ENCODE measurements around the gene ITPK1. TPM values are rescaled to one million over a fixed set of nuclear protein-coding genes. Genes with fewer than 3 reads are reported as not detected.

ITPK1 gene
- total RNA-seq, 4 donors from 2014 or later, result 64.8 to 235 (median 128) TPM

DNA sequence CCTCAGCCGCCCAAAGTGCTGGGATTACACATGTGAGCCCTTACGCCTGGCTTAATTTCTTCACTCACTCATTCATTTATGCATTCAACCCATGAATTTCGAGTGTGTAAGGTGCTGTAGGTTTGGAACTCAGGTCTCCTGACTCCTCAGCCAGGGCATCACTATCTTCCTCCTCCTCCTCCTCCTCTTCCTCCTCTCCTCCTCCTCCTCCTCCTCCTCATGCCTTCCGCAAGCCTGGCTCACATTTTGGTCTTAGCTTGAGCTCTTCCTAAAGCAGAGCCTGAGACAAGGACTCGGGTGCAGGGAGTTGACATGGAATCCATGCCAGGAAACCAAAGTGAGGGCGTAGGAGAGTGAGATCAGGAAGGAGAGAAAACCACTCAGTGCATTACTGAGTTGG lies 213.5 kb downstream of the ITPK1 start:
- TF ChIP-seq POLR2A (IDR thresholded peaks at IDR 0.05) (no peak), CTCF (IDR thresholded peaks at IDR 0.05) (no peak), EP300 (IDR thresholded peaks at IDR 0.05; ENCODE audit: low read depth) (no peak), POLR2AphosphoS5 (IDR thresholded peaks at IDR 0.05) (no peak)
- Histone ChIP-seq H3K36me3 (no peaks in the 10 kb centered on the region), H3K9me3 (no peaks in the 10 kb centered on the region), H3K4me3 (no peak overlapping the region), H3K27me3 (peaks cover 35% of the 10 kb centered on the region), H3K4me1 (no peaks in the 10 kb centered on the region), H3K27ac (no peak overlapping the region)
- DNase-seq, result no peak
- WGBS, 2 donors (ENCODE audit: low coverage in 1 of 2), result 68 to 72% methylated on average over 2 to 6 of the region's 6 CpGs
- intact Hi-C loops (cut with DNase I; ENCODE audit: low total_unique reads) (no loop called here), in situ Hi-C loops (cut with MboI; ENCODE audit: low pct_ligation_motif_present in 1 of 4, low pct_unique_long_range_greater_than_20kb in 1 of 4, low sequenced_read_pairs in 3 of 4) (no loop called here)

DNA sequence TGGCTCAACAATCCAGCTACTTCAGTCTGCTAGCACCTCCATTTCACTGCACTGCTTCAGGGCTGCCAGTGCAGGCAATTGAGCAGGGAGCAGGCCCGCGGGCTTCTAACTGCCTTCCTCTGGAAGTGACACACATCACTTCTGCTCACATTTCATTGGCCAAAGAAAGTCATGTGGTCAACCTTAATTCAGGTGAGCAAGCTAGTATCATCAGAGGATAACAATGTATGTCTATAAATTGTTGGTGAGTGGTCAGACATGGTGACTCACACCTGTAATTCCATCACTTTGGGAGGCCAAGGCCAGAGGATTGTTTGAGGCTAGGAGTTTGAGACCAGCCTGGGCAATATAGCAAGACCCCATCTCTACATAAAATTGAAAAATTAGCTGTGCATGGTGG lies 215.1 kb downstream of the ITPK1 start:
- in situ Hi-C loops (cut with MboI; ENCODE audit: low pct_ligation_motif_present in 1 of 4, low pct_unique_long_range_greater_than_20kb in 1 of 4, low sequenced_read_pairs in 3 of 4), result no loop called here

DNA sequence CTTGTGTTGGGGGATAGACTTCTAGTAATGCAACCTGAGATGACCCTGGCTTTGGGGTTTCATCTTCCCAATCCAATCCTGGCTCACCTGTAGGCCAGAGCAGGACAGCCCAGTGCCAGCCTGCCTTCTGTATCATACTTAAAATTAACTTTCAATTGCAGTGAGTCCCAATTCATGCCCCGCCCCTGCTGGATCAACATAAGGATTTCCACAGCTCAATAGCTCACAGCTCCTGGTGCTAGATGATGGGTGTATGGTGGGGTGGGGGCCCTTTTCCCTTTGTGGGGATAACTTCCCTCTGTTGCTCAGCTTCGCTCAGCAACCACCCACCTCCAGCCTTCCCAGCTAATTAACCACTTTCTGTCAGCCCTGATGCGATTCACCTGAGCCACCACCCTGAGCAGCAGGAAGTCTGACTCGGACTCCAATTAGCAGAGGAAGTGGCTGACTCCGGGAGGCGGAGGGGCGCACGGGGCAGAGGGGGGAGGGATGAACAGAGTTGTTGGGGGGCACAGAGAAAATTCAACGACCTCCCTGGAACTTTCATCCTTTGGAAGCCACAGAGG lies 217.1 kb downstream of the ITPK1 start:
- no peak for DNase-seq
- in situ Hi-C loops (cut with MboI; ENCODE audit: low pct_ligation_motif_present in 1 of 4, low pct_unique_long_range_greater_than_20kb in 1 of 4, low sequenced_read_pairs in 3 of 4), result no loop called here
- Histone ChIP-seq H3K4me1 (no peaks in the 10 kb centered on the region), H3K27me3 (peaks cover 30% of the 10 kb centered on the region), H3K4me3 (no peak overlapping the region), H3K27ac (no peak overlapping the region), H3K9me3 (no peaks in the 10 kb centered on the region), H3K36me3 (no peaks in the 10 kb centered on the region)
- intact Hi-C loops (cut with DNase I; ENCODE audit: low total_unique reads), result no loop called here
- TF ChIP-seq POLR2AphosphoS5 (IDR thresholded peaks at IDR 0.05) (no peak), CTCF (IDR thresholded peaks at IDR 0.05) (no peak), EP300 (IDR thresholded peaks at IDR 0.05; ENCODE audit: low read depth) (no peak), POLR2A (IDR thresholded peaks at IDR 0.05) (no peak)
- WGBS, 2 donors (ENCODE audit: low coverage in 1 of 2), result 31 to 38% methylated on average over 2 to 9 of the region's 9 CpGs

More for the DNA sequence above, 215.1 kb downstream of the ITPK1 start:
- DNase-seq, result no peak
- WGBS, 2 donors (ENCODE audit: low coverage in 1 of 2), result 90% methylated on average over 2 of the region's 2 CpGs
- H3K36me3 ChIP-seq, result no peaks in the 10 kb centered on the region
- H3K27ac ChIP-seq, result no peak overlapping the region
- H3K27me3 ChIP-seq, result peaks cover 35% of the 10 kb centered on the region
- H3K9me3 ChIP-seq, result no peaks in the 10 kb centered on the region
- no peaks in the 10 kb centered on the region for H3K4me1 ChIP-seq
- no peak overlapping the region for H3K4me3 ChIP-seq
- intact Hi-C loops (cut with DNase I; ENCODE audit: low total_unique reads), result no loop called here
- no peak for TF ChIP-seq EP300 (IDR thresholded peaks at IDR 0.05; ENCODE audit: low read depth)
- TF ChIP-seq POLR2A (IDR thresholded peaks at IDR 0.05), result no peak
- no peak for TF ChIP-seq CTCF (IDR thresholded peaks at IDR 0.05)
- no peak for TF ChIP-seq POLR2AphosphoS5 (IDR thresholded peaks at IDR 0.05)

GRCh38 chr14:92897922-92898565 lies 217.7 kb downstream of the ITPK1 start:
- Histone ChIP-seq H3K9me3 (peaks cover 0 to 1% of the 10 kb centered on the region in 2 donors), H3K27me3 (peaks cover 24% of the 10 kb centered on the region), H3K4me3 (no peak overlapping the region), H3K36me3 (no peaks in the 10 kb centered on the region), H3K4me1 (no peaks in the 10 kb centered on the region), H3K27ac (no peak overlapping the region)
- no peak for TF ChIP-seq POLR2A (IDR thresholded peaks at IDR 0.05)
- no peak for TF ChIP-seq EP300 (IDR thresholded peaks at IDR 0.05; ENCODE audit: low read depth)
- TF ChIP-seq POLR2AphosphoS5 (IDR thresholded peaks at IDR 0.05), result no peak
- in situ Hi-C loops (cut with MboI; ENCODE audit: low pct_ligation_motif_present in 1 of 4, low pct_unique_long_range_greater_than_20kb in 1 of 4, low sequenced_read_pairs in 3 of 4) (no loop called here), intact Hi-C loops (cut with DNase I; ENCODE audit: low total_unique reads) (no loop called here)
- no peak for DNase-seq
- WGBS, 2 donors (ENCODE audit: low coverage in 1 of 2), result 65% methylated on average over 5 of the region's 5 CpGs; no CpG with 5 or more reads in 1 of the 2 donors

All from transverse colon (tissue), 4 donors.